ENCODE measurements around the gene BNIP2. TPM values are rescaled to one million over a fixed set of nuclear protein-coding genes. Genes with fewer than 3 reads are reported as not detected.

The BNIP2 gene
- total RNA-seq, 1 experiment from 2014 or later, result 53.1 TPM

- TF ChIP-seq POLR2AphosphoS5 (IDR thresholded peaks at IDR 0.05; ENCODE audit: low read depth, low read length) (no peak), FOSL1 (IDR thresholded peaks at IDR 0.05; ENCODE audit: low read depth) (no peak), POLR2A (IDR thresholded peaks at IDR 0.05; ENCODE audit: borderline replicate concordance, extremely low read depth, insufficient read depth, insufficient read length) (no peak), JUND (IDR thresholded peaks at IDR 0.05) (no peak), ELF1 (IDR thresholded peaks at IDR 0.05; ENCODE audit: borderline replicate concordance, low read depth) (no peak), EZH2 (IDR thresholded peaks at IDR 0.05) (no peak), TCF7L2 (IDR thresholded peaks at IDR 0.05; ENCODE audit: borderline replicate concordance, extremely low read depth, insufficient read depth, insufficient read length) (no peak), RAD21 (IDR thresholded peaks at IDR 0.05; ENCODE audit: low read depth) (no peak), SRF (IDR thresholded peaks at IDR 0.05; ENCODE audit: low read depth) (no peak), ATF3 (IDR thresholded peaks at IDR 0.05) (no peak), SP1 (IDR thresholded peaks at IDR 0.05; ENCODE audit: low read depth) (no peak), CEBPB (IDR thresholded peaks at IDR 0.05; ENCODE audit: low read depth) (no peak), ZNF274 (IDR thresholded peaks at IDR 0.05; ENCODE audit: low read depth, low read length) (no peak), CBX3 (IDR thresholded peaks at IDR 0.05; ENCODE audit: low read depth) (no peak), EZH2phosphoT487 (IDR thresholded peaks at IDR 0.05; ENCODE audit: borderline replicate concordance) (no peak)
- TF ChIP-seq, protein P1, sequence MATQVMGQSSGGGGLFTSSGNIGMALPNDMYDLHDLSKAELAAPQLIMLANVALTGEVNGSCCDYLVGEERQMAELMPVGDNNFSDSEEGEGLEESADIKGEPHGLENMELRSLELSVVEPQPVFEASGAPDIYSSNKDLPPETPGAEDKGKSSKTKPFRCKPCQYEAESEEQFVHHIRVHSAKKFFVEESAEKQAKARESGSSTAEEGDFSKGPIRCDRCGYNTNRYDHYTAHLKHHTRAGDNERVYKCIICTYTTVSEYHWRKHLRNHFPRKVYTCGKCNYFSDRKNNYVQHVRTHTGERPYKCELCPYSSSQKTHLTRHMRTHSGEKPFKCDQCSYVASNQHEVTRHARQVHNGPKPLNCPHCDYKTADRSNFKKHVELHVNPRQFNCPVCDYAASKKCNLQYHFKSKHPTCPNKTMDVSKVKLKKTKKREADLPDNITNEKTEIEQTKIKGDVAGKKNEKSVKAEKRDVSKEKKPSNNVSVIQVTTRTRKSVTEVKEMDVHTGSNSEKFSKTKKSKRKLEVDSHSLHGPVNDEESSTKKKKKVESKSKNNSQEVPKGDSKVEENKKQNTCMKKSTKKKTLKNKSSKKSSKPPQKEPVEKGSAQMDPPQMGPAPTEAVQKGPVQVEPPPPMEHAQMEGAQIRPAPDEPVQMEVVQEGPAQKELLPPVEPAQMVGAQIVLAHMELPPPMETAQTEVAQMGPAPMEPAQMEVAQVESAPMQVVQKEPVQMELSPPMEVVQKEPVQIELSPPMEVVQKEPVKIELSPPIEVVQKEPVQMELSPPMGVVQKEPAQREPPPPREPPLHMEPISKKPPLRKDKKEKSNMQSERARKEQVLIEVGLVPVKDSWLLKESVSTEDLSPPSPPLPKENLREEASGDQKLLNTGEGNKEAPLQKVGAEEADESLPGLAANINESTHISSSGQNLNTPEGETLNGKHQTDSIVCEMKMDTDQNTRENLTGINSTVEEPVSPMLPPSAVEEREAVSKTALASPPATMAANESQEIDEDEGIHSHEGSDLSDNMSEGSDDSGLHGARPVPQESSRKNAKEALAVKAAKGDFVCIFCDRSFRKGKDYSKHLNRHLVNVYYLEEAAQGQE (IDR thresholded peaks at IDR 0.05; ENCODE audit: low read depth), result no peak
- TF ChIP-seq, protein P2, sequence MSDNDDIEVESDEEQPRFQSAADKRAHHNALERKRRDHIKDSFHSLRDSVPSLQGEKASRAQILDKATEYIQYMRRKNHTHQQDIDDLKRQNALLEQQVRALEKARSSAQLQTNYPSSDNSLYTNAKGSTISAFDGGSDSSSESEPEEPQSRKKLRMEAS (IDR thresholded peaks at IDR 0.05), result no peak
- intact Hi-C loops (cut with micrococcal nuclease), result no loop called here
- RAD21 ChIA-PET (ENCODE audit: low non-redundant PET in 1 of 2, low total read pairs in 2 of 2, uncharacterized antibody in 2 of 2, unreplicated experiment in 2 of 2), result no interaction called here
- no peak overlapping the region for H3K9ac ChIP-seq (ENCODE audit: low read length)
- ATAC-seq (no peak), DNase-seq (ENCODE audit: low read depth, low spot score) (no peak)
- no peak overlapping the region for H3K4me2 ChIP-seq (ENCODE audit: low read length)
- H2AFZ ChIP-seq (ENCODE audit: low read depth, low read length, poor library complexity, severe bottlenecking), result no peak overlapping the region
- POLR2A ChIA-PET, result no interaction called here
- H3K36me3 ChIP-seq (ENCODE audit: control insufficient read depth in 1 of 2, insufficient read depth in 2 of 2, low read length in 2 of 2), result peaks cover 20 to 31% of the 10 kb centered on the region in 2 experiments
- H3K79me2 ChIP-seq (ENCODE audit: insufficient read depth, low read length), result no peaks in the 10 kb centered on the region
- BruUV-seq (replicated peaks), result no TSS peak
- H4K20me1 ChIP-seq (ENCODE audit: insufficient read depth), result no peaks in the 10 kb centered on the region; the same call in 1 of the 2 replicates
- no peaks in the 10 kb centered on the region for H3K9me2 ChIP-seq (ENCODE audit: insufficient read depth)
- H3K27me3 ChIP-seq (ENCODE audit: insufficient read depth, low read length), result no peaks in the 10 kb centered on the region
- H3K4me1 ChIP-seq (ENCODE audit: control insufficient read depth in 1 of 2, insufficient read depth in 2 of 2, low read length in 2 of 2), result no peaks in the 10 kb centered on the region
- CTCF ChIA-PET, result no interaction called here
- H3K9me3 ChIP-seq (ENCODE audit: control insufficient read depth in 1 of 2, insufficient read depth in 1 of 2, low read depth in 1 of 2, low read length in 2 of 2), result no peaks in the 10 kb centered on the region
- no peak overlapping the region for H3K4me3 ChIP-seq (replicated peaks in 1 of 2; ENCODE audit: low read depth in 1 of 2, low read length in 2 of 2)
- H3K27ac ChIP-seq (ENCODE audit: low read depth, low read length), result no peak overlapping the region
Observed at GRCh38 chr15:59668556-59668955, 20.6 kb downstream of the BNIP2 start.

Data from HCT116 (cell line).